ENCODE measurements around the gene ADAMTS16.

DNA sequence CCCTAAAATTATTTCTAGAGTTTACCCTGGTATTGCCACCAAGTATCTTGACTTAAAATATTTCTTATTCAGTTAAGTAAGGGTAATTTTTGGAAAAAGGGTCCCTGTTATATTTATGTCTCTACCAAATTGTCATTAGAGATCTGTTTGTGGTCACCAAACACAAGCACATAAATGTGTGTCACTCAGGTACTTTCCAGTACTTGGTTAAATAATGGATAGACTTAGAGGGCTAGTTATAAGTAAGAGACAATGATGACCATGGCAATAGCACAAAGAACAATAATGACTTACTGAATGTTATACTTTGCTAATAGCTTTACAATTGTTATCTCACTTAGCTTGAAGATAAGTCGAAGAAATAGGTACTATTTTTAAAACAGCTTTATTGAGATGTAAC lies 9.0 kb downstream of the ADAMTS16 start:
- TF ChIP-seq POLR2A (IDR thresholded peaks at IDR 0.05), result no peak
- TF ChIP-seq, protein P1, sequence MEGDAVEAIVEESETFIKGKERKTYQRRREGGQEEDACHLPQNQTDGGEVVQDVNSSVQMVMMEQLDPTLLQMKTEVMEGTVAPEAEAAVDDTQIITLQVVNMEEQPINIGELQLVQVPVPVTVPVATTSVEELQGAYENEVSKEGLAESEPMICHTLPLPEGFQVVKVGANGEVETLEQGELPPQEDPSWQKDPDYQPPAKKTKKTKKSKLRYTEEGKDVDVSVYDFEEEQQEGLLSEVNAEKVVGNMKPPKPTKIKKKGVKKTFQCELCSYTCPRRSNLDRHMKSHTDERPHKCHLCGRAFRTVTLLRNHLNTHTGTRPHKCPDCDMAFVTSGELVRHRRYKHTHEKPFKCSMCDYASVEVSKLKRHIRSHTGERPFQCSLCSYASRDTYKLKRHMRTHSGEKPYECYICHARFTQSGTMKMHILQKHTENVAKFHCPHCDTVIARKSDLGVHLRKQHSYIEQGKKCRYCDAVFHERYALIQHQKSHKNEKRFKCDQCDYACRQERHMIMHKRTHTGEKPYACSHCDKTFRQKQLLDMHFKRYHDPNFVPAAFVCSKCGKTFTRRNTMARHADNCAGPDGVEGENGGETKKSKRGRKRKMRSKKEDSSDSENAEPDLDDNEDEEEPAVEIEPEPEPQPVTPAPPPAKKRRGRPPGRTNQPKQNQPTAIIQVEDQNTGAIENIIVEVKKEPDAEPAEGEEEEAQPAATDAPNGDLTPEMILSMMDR (IDR thresholded peaks at IDR 0.05), result no peak

All from ovary (tissue), 3 donors.